Ovary (tissue), 3 donors: ENCODE data around the gene BIN2.

Experiments
- CTCF ChIP-seq, 3 donors: fragments of 450-650 bp in 2 of 3; fragments of 200-600 bp in 1 of 3; IDR thresholded peaks; one replicate each; pipeline versions ENCODE4 v1.5.1 to v1.8.0; 2016 to 2022; ENCODE audit warnings: antibody characterized with exemption in 3 of 3, mild to moderate bottlenecking in 1 of 3
- POLR2A ChIP-seq: fragments of 450-650 bp; IDR thresholded peaks from one replicate; pipeline ENCODE4 v1.6.1; 2017; ENCODE audit warnings: antibody characterized with exemption, mild to moderate bottlenecking, moderate library complexity
- donor health status: DM: no; HTN: no; CAD: no.

DNA sequence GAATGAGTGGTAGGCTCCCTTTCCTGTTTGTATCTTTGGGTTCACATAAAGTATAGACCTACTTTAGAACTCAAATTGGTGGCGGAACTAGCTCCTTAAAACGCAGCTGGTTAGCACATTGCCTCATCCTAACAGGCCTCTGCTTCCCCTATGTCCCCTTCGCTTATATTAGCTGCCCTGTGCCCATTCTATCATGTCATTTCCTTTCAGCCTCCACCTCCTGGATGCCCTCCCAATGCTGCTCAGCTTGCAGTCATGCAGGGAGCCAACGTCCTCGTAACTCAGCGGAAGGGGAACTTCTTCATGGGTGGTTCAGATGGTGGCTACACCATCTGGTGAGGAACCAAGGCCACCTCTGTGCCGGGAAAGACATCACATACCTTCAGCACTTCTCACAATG is 81.9 kb downstream of the BIN2 start:
- TF ChIP-seq POLR2A (no peak), CTCF (IDR thresholded peaks at IDR 0.05) (no peak)
